Activated T-helper 9 cell treated with anti-CD3 and anti-CD28 coated beads, Interleukin-2, amount 50 U/mL, for 16 hours (primary cell): ENCODE results near the gene SDCCAG8.

Experiments used
- DNase-seq: peaks from one replicate; pipeline ENCODE4 v3.0.0-alpha.2; 2020; ENCODE audit warnings: low read depth

SDCCAG8 gene

GRCh38 chr1:243483952-243484351 lies 228.1 kb downstream of the SDCCAG8 start:
- DNase-seq: no peak

GRCh38 chr1:243487036-243487648 lies 231.3 kb downstream of the SDCCAG8 start:
- DNase-seq: no peak

- DNase-seq: no peak
These were observed 231.9 kb downstream of the SDCCAG8 start for GRCh38 chr1:243487649-243488227.

- no peak for DNase-seq
These were observed 232.8 kb downstream of the SDCCAG8 start for GRCh38 chr1:243488459-243489157.

DNA sequence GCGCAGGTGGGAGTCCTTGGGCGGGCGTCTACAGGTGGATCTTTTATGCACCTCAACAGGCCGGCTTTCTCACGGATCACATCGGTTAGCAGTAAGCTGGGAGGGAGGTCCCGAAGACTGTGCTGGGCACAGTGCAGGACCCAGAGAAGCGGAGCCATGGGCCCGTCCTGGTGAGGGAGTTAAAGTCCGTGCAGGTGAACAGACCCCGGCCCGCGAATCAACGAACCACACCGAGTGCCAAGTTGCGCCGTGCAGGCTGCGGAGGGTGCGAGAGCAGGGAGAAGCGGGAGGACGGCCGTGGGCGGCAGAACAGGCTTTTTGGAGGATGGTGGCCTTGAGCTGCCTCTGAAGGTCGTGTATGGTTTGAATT lies 233.3 kb downstream of the SDCCAG8 start:
- no peak for DNase-seq

- DNase-seq: no peak
These were observed 234.1 kb downstream of the SDCCAG8 start for GRCh38 chr1:243489681-243490546.

- no peak for DNase-seq
These were observed 235.2 kb downstream of the SDCCAG8 start for GRCh38 chr1:243490748-243491686.

DNA sequence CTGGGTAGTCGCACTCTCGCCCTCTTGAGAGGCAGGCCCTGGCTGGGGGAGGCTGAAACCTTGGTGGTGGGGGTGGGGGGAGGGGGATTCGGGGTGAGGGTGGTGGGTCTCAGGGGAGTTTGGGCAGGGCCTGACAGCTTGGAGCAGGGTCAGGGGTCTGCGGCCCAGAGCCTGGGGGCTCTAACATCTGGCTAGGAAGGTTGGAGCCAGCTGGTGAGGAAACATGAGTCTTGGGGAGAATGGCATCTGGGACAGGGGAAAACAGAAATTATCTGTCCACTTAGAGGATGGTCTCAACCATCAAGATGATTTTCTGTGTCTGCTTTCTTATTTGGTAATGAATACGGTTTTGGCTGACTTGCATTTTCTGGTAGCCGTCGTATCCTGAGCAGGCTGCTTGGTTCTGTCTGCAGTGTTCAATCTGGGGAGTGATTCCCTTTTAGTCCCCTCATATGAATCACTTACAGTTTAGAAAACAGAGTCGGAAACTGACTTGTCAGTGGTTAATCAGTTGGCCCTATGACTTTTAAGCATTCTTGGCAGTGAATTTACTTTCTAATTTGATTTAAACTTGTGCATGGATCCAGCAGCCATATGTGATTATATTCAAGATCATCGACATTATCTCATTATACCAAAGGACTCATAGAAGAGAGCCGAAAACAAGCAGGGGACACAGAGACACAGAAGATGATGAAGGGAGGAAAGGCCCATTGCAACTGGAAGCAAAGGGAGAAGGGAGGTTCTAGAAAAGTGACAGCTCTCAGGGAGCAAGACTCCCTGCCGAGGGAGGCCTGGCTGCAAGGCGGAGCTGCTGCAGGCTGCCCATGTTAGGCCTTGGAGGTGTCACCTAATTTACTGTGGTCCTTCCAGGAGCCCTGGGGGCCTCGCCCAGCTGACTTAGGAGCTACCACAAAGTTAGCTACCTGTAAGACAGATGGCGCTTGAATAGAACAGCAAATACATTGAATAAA lies 237.6 kb downstream of the SDCCAG8 start:
- no peak for DNase-seq

GRCh38 chr1:243494741-243495431 lies 239.0 kb downstream of the SDCCAG8 start:
- DNase-seq: no peak

GRCh38 chr1:243495442-243496186 lies 239.8 kb downstream of the SDCCAG8 start:
- no peak for DNase-seq

DNA sequence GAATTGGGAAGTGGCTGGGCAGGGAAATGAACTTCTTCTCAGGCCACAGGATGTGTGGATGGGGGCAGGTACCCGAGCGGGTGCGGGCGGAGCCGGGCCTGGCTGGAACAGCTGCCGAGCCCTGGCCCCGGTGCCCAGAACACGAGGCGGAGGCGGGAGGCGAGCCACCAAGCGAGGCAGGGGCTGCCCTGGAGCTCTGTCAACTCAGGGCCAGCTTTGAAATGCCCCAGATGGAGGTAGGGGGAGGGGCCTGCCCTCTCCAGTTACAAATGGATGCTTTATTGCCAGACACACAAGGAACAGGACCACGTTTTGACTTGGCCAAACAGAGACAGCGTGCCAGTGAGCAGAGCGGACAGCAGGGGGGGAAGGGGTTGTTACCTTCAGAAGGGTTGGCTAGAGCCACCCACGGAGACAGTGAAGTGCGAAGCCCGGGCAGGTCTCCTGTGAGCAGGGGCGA lies 240.4 kb downstream of the SDCCAG8 start:
- no peak for DNase-seq

DNA sequence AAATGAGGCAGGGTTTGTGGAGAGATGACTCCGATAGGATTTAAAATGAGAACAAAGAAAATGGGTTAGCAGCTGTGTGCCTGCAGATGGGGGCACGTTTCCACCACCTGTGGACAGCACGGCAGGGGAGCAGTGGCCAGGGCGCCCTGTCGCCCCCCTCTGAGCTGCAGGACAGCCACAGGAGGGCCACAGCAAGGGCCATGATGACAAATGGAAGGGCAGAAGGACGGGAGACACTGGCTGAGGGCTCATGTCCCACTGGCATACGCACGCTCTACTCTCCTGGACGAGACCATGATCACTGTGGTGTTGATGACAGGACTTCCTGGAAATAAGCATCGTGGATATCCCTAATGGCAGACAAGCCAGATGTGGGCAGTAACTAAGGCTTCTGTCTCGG lies 241.0 kb downstream of the SDCCAG8 start:
- DNase-seq: no peak

GRCh38 chr1:243497939-243498681 lies 242.3 kb downstream of the SDCCAG8 start:
- DNase-seq: no peak

GRCh38 chr1:243499248-243499647 lies 243.4 kb downstream of the SDCCAG8 start:
- no peak for DNase-seq

DNA sequence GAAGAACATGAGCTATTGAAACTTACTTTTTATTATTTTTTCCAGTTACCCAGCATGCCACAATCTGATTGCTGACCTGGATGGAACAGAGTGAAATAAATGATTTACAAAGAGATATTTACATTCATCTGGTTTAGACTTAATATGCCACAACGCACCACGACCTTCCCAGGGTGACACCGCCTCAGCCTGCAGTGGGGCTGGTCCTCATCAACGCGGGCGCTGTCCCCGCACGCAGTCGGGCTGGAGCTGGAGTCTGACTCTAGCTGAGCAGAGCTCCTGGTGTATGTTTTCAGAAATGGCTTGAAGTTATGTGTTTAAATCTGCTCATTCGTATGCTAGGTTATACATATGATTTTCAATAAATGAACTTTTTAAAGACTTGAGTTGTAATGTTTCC lies 243.9 kb downstream of the SDCCAG8 start:
- no peak for DNase-seq

- no peak for DNase-seq
These were observed 244.7 kb downstream of the SDCCAG8 start for GRCh38 chr1:243500512-243500911.

- DNase-seq: no peak
These were observed 245.2 kb downstream of the SDCCAG8 start for GRCh38 chr1:243501002-243501401.

DNA sequence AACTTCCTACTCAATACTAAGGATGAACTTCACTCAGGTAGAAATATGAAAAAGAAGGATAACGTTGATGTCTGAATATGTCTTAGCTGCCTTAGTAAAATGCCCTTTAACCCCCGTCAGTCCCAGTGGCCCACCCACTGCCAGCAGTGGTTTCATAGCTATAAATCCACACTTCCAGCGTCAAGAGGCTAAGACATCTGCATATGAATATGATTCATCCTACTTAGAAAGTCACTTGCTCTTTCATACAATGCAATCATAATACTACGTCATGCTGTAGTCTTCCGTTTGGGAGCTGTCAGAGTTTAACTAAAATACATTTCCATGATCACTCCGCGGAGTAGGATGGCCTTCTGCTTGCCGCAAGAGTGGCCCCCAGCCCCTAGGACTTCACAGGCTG lies 247.3 kb downstream of the SDCCAG8 start:
- DNase-seq: no peak
